GM20000 (cell line): ENCODE data around the gene GIMAP2.

ENCODE experiments used
- DNase-seq: peaks from one replicate; pipeline ENCODE4 v3.0.0; 2012; ENCODE audit warnings: low spot score
- CTCF ChIP-seq: IDR thresholded peaks from 2 replicates; pipeline ENCODE4 v1.5.1; 2012; ENCODE audit warnings: mild to moderate bottlenecking, control low read depth; ENCODE audit errors: extremely low read depth, missing control alignments

Gene GIMAP2

GRCh38 chr7:150728011-150728410, 42.5 kb downstream of the GIMAP2 start:
- DNase-seq = no peak
- TF ChIP-seq CTCF = no peak

- DNase-seq = no peak
- TF ChIP-seq CTCF = no peak
Observed at GRCh38 chr7:150728609-150729008, 43.1 kb downstream of the GIMAP2 start.

GRCh38 chr7:150731916-150732315, 46.4 kb downstream of the GIMAP2 start:
- DNase-seq = no peak
- TF ChIP-seq CTCF = no peak

- no peak for TF ChIP-seq CTCF
- DNase-seq = no peak
Observed at GRCh38 chr7:150732786-150733481, 47.4 kb downstream of the GIMAP2 start.

GRCh38 chr7:150733482-150734095, 48.1 kb downstream of the GIMAP2 start:
- no peak for DNase-seq
- no peak for TF ChIP-seq CTCF

GRCh38 chr7:150734254-150734653, 48.7 kb downstream of the GIMAP2 start:
- no peak for DNase-seq
- no peak for TF ChIP-seq CTCF

GRCh38 chr7:150735596-150736358, 50.3 kb downstream of the GIMAP2 start:
- no peak for DNase-seq
- TF ChIP-seq CTCF = no peak
